ENCODE results near the gene DEGS2. TPM values are rescaled to one million over a fixed set of nuclear protein-coding genes. Genes with fewer than 3 reads are reported as not detected.

Gene DEGS2
- total RNA-seq, 3 donors from 2014 or later: 1.1 to 12.0 (median 10.2) TPM

DNA sequence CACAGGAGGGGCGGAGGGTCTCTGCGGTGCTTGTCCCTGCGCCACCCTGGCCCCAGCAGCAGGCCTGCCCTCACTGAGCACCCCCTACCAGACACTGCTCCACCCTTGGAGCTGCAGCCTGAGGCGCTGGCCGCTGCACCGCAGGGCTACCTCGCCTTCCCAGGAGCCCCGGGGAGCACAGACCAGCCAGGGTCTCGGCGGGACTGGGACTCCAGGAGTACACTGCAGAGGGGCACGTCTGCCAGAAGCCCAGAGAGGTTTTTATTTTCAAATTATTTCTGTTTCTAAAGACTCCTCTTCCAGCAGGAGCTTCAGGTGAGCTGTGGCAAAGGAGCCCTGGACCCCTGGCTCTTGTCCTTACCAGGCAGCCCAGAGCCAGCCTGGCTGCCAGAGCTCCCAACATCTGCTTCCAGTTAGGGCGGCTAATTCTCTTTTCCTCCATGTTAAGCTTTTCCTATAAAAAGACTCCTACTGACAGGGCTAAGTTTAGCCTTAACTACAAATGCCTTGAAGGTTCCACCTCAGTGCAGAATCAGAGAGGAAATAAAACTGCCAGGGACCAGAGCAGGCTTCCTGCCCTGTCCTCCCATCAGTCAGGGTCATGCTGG is 26.4 kb downstream of the DEGS2 start:
- Histone ChIP-seq H3K4me3 (no peak overlapping the region), H3K4me1 (peaks cover 0 to 4% of the 10 kb centered on the region in 2 donors), H3K36me3 (no peaks in the 10 kb centered on the region), H3K9me3 (no peaks in the 10 kb centered on the region), H3K27ac (peak overlapping the region; percentile 57 to 80), H3K27me3 (no peaks in the 10 kb centered on the region)
- intact Hi-C loops (cut with DNase I; ENCODE audit: low total_unique reads): no loop called here
- DNase-seq (ENCODE audit: low spot score in 2 of 2): no peak
- no peak for TF ChIP-seq POLR2AphosphoS5 (IDR thresholded peaks at IDR 0.05)
- no peak for TF ChIP-seq CTCF (IDR thresholded peaks at IDR 0.05)
- TF ChIP-seq POLR2A (IDR thresholded peaks at IDR 0.05): no peak

DNA sequence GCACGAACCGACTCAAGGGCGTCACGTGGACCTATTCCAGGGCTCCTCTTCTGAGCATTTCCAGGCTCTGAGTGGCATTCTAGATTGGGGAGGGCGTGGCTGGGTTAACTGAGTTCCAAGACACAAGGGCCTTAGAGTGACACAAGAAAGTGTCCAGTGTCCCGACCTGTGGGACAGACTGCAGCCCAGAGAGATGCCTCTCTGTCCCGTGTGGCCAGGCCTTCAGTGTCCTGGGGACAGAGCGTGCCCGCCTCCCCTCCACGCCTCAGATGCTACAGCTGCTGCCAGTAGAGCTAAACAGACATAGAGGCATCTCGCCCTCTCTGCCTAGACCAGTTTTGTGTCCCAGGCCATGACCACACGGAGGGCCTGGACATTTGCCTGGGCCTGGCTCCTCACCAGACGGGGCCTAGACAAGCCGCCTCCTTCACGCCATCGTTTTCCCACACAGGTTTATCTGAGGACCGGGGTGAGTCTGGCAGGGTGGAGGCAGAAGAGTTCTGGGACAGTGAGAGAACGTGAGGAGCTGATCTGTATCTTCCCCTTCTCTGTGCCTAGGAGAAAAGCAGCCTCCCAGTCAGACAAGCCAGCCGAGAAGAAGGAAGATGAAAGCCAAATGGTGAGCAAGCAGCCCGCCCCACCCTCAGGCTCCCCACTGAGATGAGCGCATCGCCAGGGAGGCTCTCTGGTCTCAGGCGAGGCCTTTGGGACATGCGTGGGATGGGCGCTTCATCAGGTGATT is 27.1 kb downstream of the DEGS2 start:
- H3K4me1 ChIP-seq: peaks cover 0 to 4% of the 10 kb centered on the region in 2 donors
- intact Hi-C loops (cut with DNase I; ENCODE audit: low total_unique reads): no loop called here
- no peak for DNase-seq (ENCODE audit: low spot score in 2 of 2)
- no peaks in the 10 kb centered on the region for H3K36me3 ChIP-seq
- H3K27me3 ChIP-seq: no peaks in the 10 kb centered on the region
- peak overlapping the region; percentile 57 to 80 for H3K27ac ChIP-seq
- H3K9me3 ChIP-seq: no peaks in the 10 kb centered on the region
- H3K4me3 ChIP-seq: no peak overlapping the region
- no peak for TF ChIP-seq POLR2A (IDR thresholded peaks at IDR 0.05)
- TF ChIP-seq POLR2AphosphoS5 (IDR thresholded peaks at IDR 0.05): no peak

GRCh38 chr14:100131181-100131580 is 28.3 kb downstream of the DEGS2 start:
- Histone ChIP-seq H3K27ac (peak overlapping the region; percentile 25 to 36), H3K4me1 (peaks cover 0 to 4% of the 10 kb centered on the region in 2 donors), H3K4me3 (no peak overlapping the region), H3K27me3 (no peaks in the 10 kb centered on the region), H3K9me3 (no peaks in the 10 kb centered on the region), H3K36me3 (no peaks in the 10 kb centered on the region)
- TF ChIP-seq CTCF (IDR thresholded peaks at IDR 0.05) (no peak), POLR2A (IDR thresholded peaks at IDR 0.05) (no peak), POLR2AphosphoS5 (IDR thresholded peaks at IDR 0.05) (no peak)
- intact Hi-C loops (cut with DNase I; ENCODE audit: low total_unique reads): no loop called here
- DNase-seq (ENCODE audit: low spot score in 2 of 2): no peak

GRCh38 chr14:100130521-100130920 is 28.9 kb downstream of the DEGS2 start:
- intact Hi-C loops (cut with DNase I; ENCODE audit: low total_unique reads): no loop called here
- H3K27ac ChIP-seq: peak overlapping the region in 1 of 2 donors; percentile 36
- H3K36me3 ChIP-seq: no peaks in the 10 kb centered on the region
- DNase-seq (ENCODE audit: low spot score in 2 of 2): no peak
- H3K4me1 ChIP-seq: peaks cover 0 to 4% of the 10 kb centered on the region in 2 donors
- TF ChIP-seq POLR2AphosphoS5 (IDR thresholded peaks at IDR 0.05) (no peak), POLR2A (IDR thresholded peaks at IDR 0.05) (no peak), CTCF (IDR thresholded peaks at IDR 0.05) (no peak)
- H3K27me3 ChIP-seq: no peaks in the 10 kb centered on the region
- no peak overlapping the region for H3K4me3 ChIP-seq
- H3K9me3 ChIP-seq: no peaks in the 10 kb centered on the region

GRCh38 chr14:100129161-100129589 is 30.3 kb downstream of the DEGS2 start:
- no peaks in the 10 kb centered on the region for H3K36me3 ChIP-seq
- H3K9me3 ChIP-seq: no peaks in the 10 kb centered on the region
- H3K27ac ChIP-seq: peak overlapping the region in 1 of 2 donors; percentile 83
- H3K4me3 ChIP-seq: no peak overlapping the region
- no peak for TF ChIP-seq POLR2AphosphoS5 (IDR thresholded peaks at IDR 0.05)
- TF ChIP-seq CTCF (IDR thresholded peaks at IDR 0.05): no peak
- TF ChIP-seq POLR2A (IDR thresholded peaks at IDR 0.05): no peak
- H3K27me3 ChIP-seq: no peaks in the 10 kb centered on the region
- intact Hi-C loops (cut with DNase I; ENCODE audit: low total_unique reads): no loop called here
- DNase-seq (ENCODE audit: low spot score in 2 of 2): no peak
- H3K4me1 ChIP-seq: peaks cover 0 to 4% of the 10 kb centered on the region in 2 donors
